Activated T-helper 17 cell treated with anti-CD3 and anti-CD28 coated beads, Interleukin-2, amount 50 U/mL, for 72 hours (primary cell): Measurements from ENCODE around the gene DUSP28. TPM values are rescaled to one million over a fixed set of nuclear protein-coding genes. Genes with fewer than 3 reads are reported as not detected.

Experiments
- total RNA-seq, 2 donors: library from RNA; stranded (reverse); gene quantifications; one replicate each; pipeline ENCODE4 v1.2.3, GENCODE V29; 2022

DUSP28 gene
- total RNA-seq, 2 donors from 2014 or later: 3.6 to 8.3 TPM

Other genes with a start within 250 kb of the DUSP28 start
- 1 to 10 TPM; 4.0 to 4.6 TPM for gene GPC1, start 124.7 kb upstream of the DUSP28 start, total RNA-seq
- 10 to 100 TPM; 14.5 to 28.8 TPM for gene ANKMY1, start 2.4 kb upstream of the DUSP28 start, total RNA-seq
- gene RNPEPL1, start 8.1 kb downstream of the DUSP28 start, total RNA-seq: 10 to 100 TPM; 27.2 to 52.7 TPM
- 10 to 100 TPM; 28.6 to 42.3 TPM for gene CAPN10, start 26.4 kb downstream of the DUSP28 start, total RNA-seq
- gene GPR35, start 65.1 kb downstream of the DUSP28 start, total RNA-seq: 1 to 10 TPM; 2.0 to 4.4 TPM
- not detected for gene AQP12B, start 122.5 kb downstream of the DUSP28 start, total RNA-seq
- not detected for gene AQP12A, start 131.5 kb downstream of the DUSP28 start, total RNA-seq